Measurements from ENCODE around the gene EPHA1. TPM values are rescaled to one million over a fixed set of nuclear protein-coding genes. Genes with fewer than 3 reads are reported as not detected.

EPHA1 gene
- total RNA-seq, 1 experiment from 2014 or later = 1.2 TPM

GRCh38 chr7:143361552-143362130, 47.0 kb downstream of the EPHA1 start:
- Histone ChIP-seq H3K4me3 (ENCODE audit: low read depth, low read length, poor library complexity, severe bottlenecking) (peak overlapping the region; percentile 51), H3K4me1 (ENCODE audit: insufficient read depth, low read length, poor library complexity, severe bottlenecking) (peaks cover 10% of the 10 kb centered on the region), H3K27me3 (replicated peaks; ENCODE audit: insufficient read depth, low read depth, low read length, poor library complexity) (peaks cover 59% of the 10 kb centered on the region), H3K9me3 (ENCODE audit: low read depth, low read length, poor library complexity, severe bottlenecking) (no peaks in the 10 kb centered on the region), H3K27ac (ENCODE audit: low read depth, low read length, poor library complexity, severe bottlenecking) (no peak overlapping the region), H3K36me3 (ENCODE audit: insufficient read depth, low read length, poor library complexity, severe bottlenecking) (no peaks in the 10 kb centered on the region)
- DNase-seq (ENCODE audit: low spot score) = no peak
- CTCF ChIA-PET = interaction anchor here (0.6 to 0.9 kb wide), 2 partner anchors 19 kb away, joined by 3 to 5 read pairs; no protein-coding TSS in a partner anchor
- POLR2A ChIA-PET (ENCODE audit: low non-redundant PET) = no interaction called here
- TF ChIP-seq CTCF (conservative IDR thresholded peaks at IDR 0.05; ENCODE audit: low read depth, low read length) (no peak), EZH2 (IDR thresholded peaks at IDR 0.05; ENCODE audit: borderline replicate concordance, low read depth, low read length, poor library complexity, severe bottlenecking) (no peak)
- BruUV-seq (replicated peaks) = no TSS peak
- intact Hi-C loops (cut with micrococcal nuclease; ENCODE audit: unreplicated experiment) = no loop called here

GRCh38 chr7:143360788-143361551, 47.7 kb downstream of the EPHA1 start:
- H3K36me3 ChIP-seq (ENCODE audit: insufficient read depth, low read length, poor library complexity, severe bottlenecking) = no peaks in the 10 kb centered on the region
- CTCF ChIA-PET = interaction anchor here (0.6 kb wide), 1 partner anchor 19 kb away, joined by 5 read pairs; no protein-coding TSS in a partner anchor
- no peaks in the 10 kb centered on the region for H3K9me3 ChIP-seq (ENCODE audit: low read depth, low read length, poor library complexity, severe bottlenecking)
- intact Hi-C loops (cut with micrococcal nuclease; ENCODE audit: unreplicated experiment) = no loop called here
- TF ChIP-seq CTCF (conservative IDR thresholded peaks at IDR 0.05; ENCODE audit: low read depth, low read length) (no peak), EZH2 (IDR thresholded peaks at IDR 0.05; ENCODE audit: borderline replicate concordance, low read depth, low read length, poor library complexity, severe bottlenecking) (no peak)
- POLR2A ChIA-PET (ENCODE audit: low non-redundant PET) = no interaction called here
- H3K4me3 ChIP-seq (ENCODE audit: low read depth, low read length, poor library complexity, severe bottlenecking) = no peak overlapping the region
- BruUV-seq (replicated peaks) = no TSS peak
- peaks cover 10% of the 10 kb centered on the region for H3K4me1 ChIP-seq (ENCODE audit: insufficient read depth, low read length, poor library complexity, severe bottlenecking)
- H3K27me3 ChIP-seq (replicated peaks; ENCODE audit: insufficient read depth, low read depth, low read length, poor library complexity) = peaks cover 59% of the 10 kb centered on the region
- H3K27ac ChIP-seq (ENCODE audit: low read depth, low read length, poor library complexity, severe bottlenecking) = no peak overlapping the region
- DNase-seq (ENCODE audit: low spot score) = no peak

DNA sequence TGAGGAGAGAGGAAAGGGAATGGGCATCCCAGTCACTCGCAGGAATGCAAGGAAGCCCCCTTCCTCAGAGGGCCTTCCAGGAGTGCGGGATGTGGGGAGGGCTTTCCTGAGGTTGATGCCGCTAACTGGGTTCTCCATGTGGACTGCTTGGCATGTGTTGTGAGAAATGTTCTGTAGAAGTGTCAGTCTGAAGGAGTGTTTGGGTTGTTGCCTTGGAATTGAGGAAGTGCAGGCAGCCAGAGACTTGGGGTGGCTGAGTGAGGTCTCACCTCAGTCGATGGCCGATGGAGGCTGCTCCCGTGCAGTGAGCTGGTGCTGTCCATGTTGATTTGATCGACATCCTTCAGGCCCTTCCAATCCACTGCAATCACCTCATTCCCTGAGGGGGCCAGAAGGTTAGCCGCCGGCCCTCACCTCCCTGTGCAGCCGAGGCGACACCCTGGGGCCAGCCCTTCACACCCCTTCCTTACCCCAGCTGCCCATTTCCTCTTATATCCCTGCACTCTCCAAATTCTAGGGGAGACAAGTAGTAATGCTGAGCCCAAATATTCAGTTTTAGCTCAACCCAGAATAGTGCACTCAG, 48.8 kb downstream of the EPHA1 start:
- ChIA-PET CTCF (interaction anchor here (0.5 kb wide), 1 partner anchor 56 kb away, joined by 3 read pairs; no protein-coding TSS in a partner anchor), POLR2A (ENCODE audit: low non-redundant PET) (no interaction called here)
- no peak for TF ChIP-seq EZH2 (IDR thresholded peaks at IDR 0.05; ENCODE audit: borderline replicate concordance, low read depth, low read length, poor library complexity, severe bottlenecking)
- no peak for TF ChIP-seq CTCF (conservative IDR thresholded peaks at IDR 0.05; ENCODE audit: low read depth, low read length)
- intact Hi-C loops (cut with micrococcal nuclease; ENCODE audit: unreplicated experiment) = no loop called here
- Histone ChIP-seq H3K36me3 (ENCODE audit: insufficient read depth, low read length, poor library complexity, severe bottlenecking) (no peaks in the 10 kb centered on the region), H3K4me1 (ENCODE audit: insufficient read depth, low read length, poor library complexity, severe bottlenecking) (peaks cover 10% of the 10 kb centered on the region), H3K27me3 (replicated peaks; ENCODE audit: insufficient read depth, low read depth, low read length, poor library complexity) (peaks cover 48% of the 10 kb centered on the region), H3K27ac (ENCODE audit: low read depth, low read length, poor library complexity, severe bottlenecking) (no peak overlapping the region), H3K9me3 (ENCODE audit: low read depth, low read length, poor library complexity, severe bottlenecking) (no peaks in the 10 kb centered on the region), H3K4me3 (ENCODE audit: low read depth, low read length, poor library complexity, severe bottlenecking) (no peak overlapping the region)
- no TSS peak for BruUV-seq (replicated peaks)
- no peak for DNase-seq (ENCODE audit: low spot score)

All from A673 (cell line).